GM12801 (cell line): ENCODE results near the gene YWHAG.

Experiments used
- CTCF ChIP-seq: IDR thresholded peaks from one replicate; pipeline ENCODE4 v1.5.1; 2011; ENCODE audit warnings: control low read depth; ENCODE audit not compliant: insufficient read length; ENCODE audit errors: extremely low read depth

Gene YWHAG

GRCh38 chr7:76310102-76310957 is 48.5 kb downstream of the YWHAG start:
- TF ChIP-seq CTCF = no peak

GRCh38 chr7:76304888-76305375 is 53.9 kb downstream of the YWHAG start:
- no peak for TF ChIP-seq CTCF

- TF ChIP-seq CTCF = no peak
These were observed 55.3 kb downstream of the YWHAG start for GRCh38 chr7:76303202-76304147.

GRCh38 chr7:76302347-76303201 is 56.2 kb downstream of the YWHAG start, which contains the start of gene HSPB1:
HSPB1 (plus strand) TSS chr7:76302673; CDS start chr7:76302713, 40 bp downstream.
- TF ChIP-seq CTCF = no peak

GRCh38 chr7:76301000-76301399 is 57.8 kb downstream of the YWHAG start:
- no peak for TF ChIP-seq CTCF

- no peak for TF ChIP-seq CTCF
These were observed 58.5 kb downstream of the YWHAG start for GRCh38 chr7:76300166-76300731.
